ENCODE data around the gene TDRD10. TPM values are rescaled to one million over a fixed set of nuclear protein-coding genes. Genes with fewer than 3 reads are reported as not detected.

Gene TDRD10
- total and polyA plus RNA-seq, 2 donors from 2014 or later = 2.3 to 4.7 TPM

DNA sequence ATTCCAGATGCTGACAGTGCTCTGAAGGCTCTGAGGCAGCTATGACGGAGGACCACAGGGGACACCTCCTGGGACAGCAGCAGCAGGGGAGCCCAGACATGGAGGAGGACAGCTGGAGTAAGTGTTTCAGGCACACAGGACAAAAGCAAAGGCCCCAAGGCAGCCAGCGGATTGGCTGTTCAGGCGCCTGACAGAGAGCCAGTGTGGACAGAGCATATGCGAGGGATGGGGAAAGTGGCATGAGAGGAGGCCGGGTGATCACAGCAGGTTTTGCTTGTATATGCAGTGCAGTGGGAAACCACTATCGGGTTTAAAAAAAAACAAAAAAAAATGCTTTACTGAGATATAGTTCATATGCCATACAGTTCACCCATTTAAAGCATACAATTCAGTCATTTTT lies 84.6 kb downstream of the TDRD10 start:
- no peaks in the 10 kb centered on the region for H3K4me1 ChIP-seq (ENCODE audit: control insufficient read depth in 2 of 3, insufficient read depth in 2 of 3, low read depth in 1 of 3, low read length in 3 of 3)
- TF ChIP-seq, protein P1, sequence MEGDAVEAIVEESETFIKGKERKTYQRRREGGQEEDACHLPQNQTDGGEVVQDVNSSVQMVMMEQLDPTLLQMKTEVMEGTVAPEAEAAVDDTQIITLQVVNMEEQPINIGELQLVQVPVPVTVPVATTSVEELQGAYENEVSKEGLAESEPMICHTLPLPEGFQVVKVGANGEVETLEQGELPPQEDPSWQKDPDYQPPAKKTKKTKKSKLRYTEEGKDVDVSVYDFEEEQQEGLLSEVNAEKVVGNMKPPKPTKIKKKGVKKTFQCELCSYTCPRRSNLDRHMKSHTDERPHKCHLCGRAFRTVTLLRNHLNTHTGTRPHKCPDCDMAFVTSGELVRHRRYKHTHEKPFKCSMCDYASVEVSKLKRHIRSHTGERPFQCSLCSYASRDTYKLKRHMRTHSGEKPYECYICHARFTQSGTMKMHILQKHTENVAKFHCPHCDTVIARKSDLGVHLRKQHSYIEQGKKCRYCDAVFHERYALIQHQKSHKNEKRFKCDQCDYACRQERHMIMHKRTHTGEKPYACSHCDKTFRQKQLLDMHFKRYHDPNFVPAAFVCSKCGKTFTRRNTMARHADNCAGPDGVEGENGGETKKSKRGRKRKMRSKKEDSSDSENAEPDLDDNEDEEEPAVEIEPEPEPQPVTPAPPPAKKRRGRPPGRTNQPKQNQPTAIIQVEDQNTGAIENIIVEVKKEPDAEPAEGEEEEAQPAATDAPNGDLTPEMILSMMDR (IDR thresholded peaks at IDR 0.05; ENCODE audit: borderline replicate concordance, extremely low read depth, insufficient read depth) = no peak
- DNase-seq (no peak), FAIRE-seq (no peak)
- H3K27ac ChIP-seq (ENCODE audit: low read depth in 2 of 2, low read length in 2 of 2) = no peak overlapping the region
- no peak overlapping the region for H3K4me3 ChIP-seq (ENCODE audit: low read length in 3 of 3)
- H3K9me3 ChIP-seq (ENCODE audit: control insufficient read depth in 2 of 3, insufficient read depth in 1 of 3, low read length in 3 of 3) = no peaks in the 10 kb centered on the region
- H3K36me3 ChIP-seq (ENCODE audit: control insufficient read depth in 2 of 3, insufficient read depth in 3 of 3, low read length in 3 of 3) = peaks cover 31 to 96% (median 83%) of the 10 kb centered on the region in 3 donors
- intact Hi-C loops (cut with DNase I) = no loop called here
- no peaks in the 10 kb centered on the region for H3K27me3 ChIP-seq (ENCODE audit: control insufficient read depth, insufficient read depth, low read length)
- no peak overlapping the region for H3K9ac ChIP-seq (ENCODE audit: low read length in 3 of 3)

DNA sequence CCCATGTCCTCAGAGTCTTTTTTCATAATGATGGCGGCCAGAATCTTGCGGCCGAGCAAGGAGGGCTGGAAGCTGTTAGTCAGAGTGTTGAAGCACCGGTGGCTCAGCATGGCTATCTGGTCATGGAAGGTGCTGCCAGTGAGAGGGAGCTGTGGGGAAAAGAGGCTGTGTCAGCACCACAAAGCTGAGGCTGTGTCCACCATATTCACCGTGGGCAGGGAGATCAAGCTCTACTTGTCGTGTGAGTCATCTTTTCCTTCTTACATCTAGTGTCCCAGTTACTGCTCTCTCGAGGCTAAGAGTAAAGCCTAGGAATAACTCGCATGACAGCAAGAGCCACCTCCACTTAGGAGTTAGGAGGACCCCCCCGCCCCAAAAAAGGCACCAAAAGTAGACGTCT lies 87.8 kb downstream of the TDRD10 start:
- H3K36me3 ChIP-seq (ENCODE audit: control insufficient read depth in 2 of 3, insufficient read depth in 3 of 3, low read length in 3 of 3) = peaks cover 31 to 93% (median 77%) of the 10 kb centered on the region in 3 donors
- no peaks in the 10 kb centered on the region for H3K9me3 ChIP-seq (ENCODE audit: control insufficient read depth in 2 of 3, insufficient read depth in 1 of 3, low read length in 3 of 3)
- H3K9ac ChIP-seq (ENCODE audit: low read length in 3 of 3) = no peak overlapping the region
- H3K4me3 ChIP-seq (ENCODE audit: low read length in 3 of 3) = no peak overlapping the region
- no peaks in the 10 kb centered on the region for H3K27me3 ChIP-seq (ENCODE audit: control insufficient read depth, insufficient read depth, low read length)
- TF ChIP-seq, protein P1 (IDR thresholded peaks at IDR 0.05; ENCODE audit: borderline replicate concordance, extremely low read depth, insufficient read depth) = no peak
- DNase-seq (no peak), FAIRE-seq (no peak)
- no peak overlapping the region for H3K27ac ChIP-seq (ENCODE audit: low read depth in 2 of 2, low read length in 2 of 2)
- H3K4me1 ChIP-seq (ENCODE audit: control insufficient read depth in 2 of 3, insufficient read depth in 2 of 3, low read depth in 1 of 3, low read length in 3 of 3) = no peaks in the 10 kb centered on the region
- intact Hi-C loops (cut with DNase I) = no loop called here

DNA sequence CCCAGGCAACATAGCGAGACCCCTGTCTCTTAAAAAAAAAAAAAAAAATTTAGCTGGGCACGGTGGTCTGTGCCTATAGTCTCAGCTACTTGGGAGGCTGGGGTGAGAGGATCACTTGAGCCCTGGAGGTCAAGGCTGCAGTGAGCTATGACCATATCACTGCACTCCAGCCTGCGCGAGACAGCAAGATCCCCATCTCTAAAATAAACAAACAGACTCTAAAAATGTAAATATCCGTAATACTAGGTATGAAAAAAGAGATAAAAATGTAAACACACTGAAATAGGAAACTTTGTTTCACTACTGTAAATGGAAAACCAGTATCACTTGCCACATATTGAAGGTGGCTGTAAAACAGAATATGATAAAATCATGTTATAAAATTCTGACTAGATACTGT lies 88.7 kb downstream of the TDRD10 start:
- FAIRE-seq (no peak), DNase-seq (no peak)
- intact Hi-C loops (cut with DNase I) = no loop called here
- H3K9me3 ChIP-seq (ENCODE audit: control insufficient read depth in 2 of 3, insufficient read depth in 1 of 3, low read length in 3 of 3) = no peaks in the 10 kb centered on the region
- no peaks in the 10 kb centered on the region for H3K27me3 ChIP-seq (ENCODE audit: control insufficient read depth, insufficient read depth, low read length)
- H3K36me3 ChIP-seq (ENCODE audit: control insufficient read depth in 2 of 3, insufficient read depth in 3 of 3, low read length in 3 of 3) = peaks cover 26 to 90% (median 75%) of the 10 kb centered on the region in 3 donors
- no peaks in the 10 kb centered on the region for H3K4me1 ChIP-seq (ENCODE audit: control insufficient read depth in 2 of 3, insufficient read depth in 2 of 3, low read depth in 1 of 3, low read length in 3 of 3)
- no peak overlapping the region for H3K27ac ChIP-seq (ENCODE audit: low read depth in 2 of 2, low read length in 2 of 2)
- H3K9ac ChIP-seq (ENCODE audit: low read length in 3 of 3) = no peak overlapping the region
- H3K4me3 ChIP-seq (ENCODE audit: low read length in 3 of 3) = no peak overlapping the region
- TF ChIP-seq, protein P1 (IDR thresholded peaks at IDR 0.05; ENCODE audit: borderline replicate concordance, extremely low read depth, insufficient read depth) = no peak

DNA sequence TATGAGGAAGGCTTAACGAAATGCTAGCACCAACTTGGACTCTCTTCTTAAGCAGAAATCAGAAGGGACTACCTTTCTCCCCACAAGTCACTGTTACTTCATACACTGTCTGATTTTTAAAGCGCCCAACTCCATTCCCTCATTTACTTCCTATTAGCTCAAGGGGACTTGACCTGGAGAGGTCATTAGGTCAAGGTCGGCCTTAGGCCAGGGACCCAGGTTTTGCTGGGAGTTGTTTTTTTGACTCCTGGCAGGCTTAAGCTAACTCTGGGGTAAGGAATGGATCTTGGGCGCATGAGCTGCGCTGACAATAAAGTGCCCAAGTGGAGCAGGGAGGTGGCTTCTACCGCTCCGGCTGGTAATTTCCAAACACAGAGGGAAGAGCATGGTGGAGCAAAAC lies 89.2 kb downstream of the TDRD10 start:
- DNase-seq (no peak), FAIRE-seq (no peak)
- H3K9me3 ChIP-seq (ENCODE audit: control insufficient read depth in 2 of 3, insufficient read depth in 1 of 3, low read length in 3 of 3) = no peaks in the 10 kb centered on the region
- no peak overlapping the region for H3K4me3 ChIP-seq (ENCODE audit: low read length in 3 of 3)
- no peaks in the 10 kb centered on the region for H3K27me3 ChIP-seq (ENCODE audit: control insufficient read depth, insufficient read depth, low read length)
- no peaks in the 10 kb centered on the region for H3K4me1 ChIP-seq (ENCODE audit: control insufficient read depth in 2 of 3, insufficient read depth in 2 of 3, low read depth in 1 of 3, low read length in 3 of 3)
- intact Hi-C loops (cut with DNase I) = no loop called here
- H3K27ac ChIP-seq (ENCODE audit: low read depth in 2 of 2, low read length in 2 of 2) = no peak overlapping the region
- TF ChIP-seq, protein P1 (IDR thresholded peaks at IDR 0.05; ENCODE audit: borderline replicate concordance, extremely low read depth, insufficient read depth) = no peak
- peaks cover 27 to 90% (median 73%) of the 10 kb centered on the region in 3 donors for H3K36me3 ChIP-seq (ENCODE audit: control insufficient read depth in 2 of 3, insufficient read depth in 3 of 3, low read length in 3 of 3)
- no peak overlapping the region for H3K9ac ChIP-seq (ENCODE audit: low read length in 3 of 3)
